Panc1 (cell line): ENCODE data around the gene LINGO3. TPM values are rescaled to one million over a fixed set of nuclear protein-coding genes. Genes with fewer than 3 reads are reported as not detected.

Source experiments
- ATAC-seq: fragments of 200-7000 bp; cut with Tn5 transposase; 2 replicates; pipeline ENCODE4 v1.9.1; 2020; ENCODE audit warnings: mild to moderate bottlenecking, moderate library complexity
- BruUV-seq: library from RNA; stranded (reverse); fragments of 400-500 nt; replicated peaks from 2 replicates; lab custom pipeline; 2021; lab: Mats Ljungman, UMichigan
- CTCF ChIA-PET: fragments of 300-600 bp; sonication (Branson Sonifier 250); formaldehyde crosslinking; loops from one replicate; lab custom pipeline; 2022; ENCODE audit warnings: antibody characterized with exemption; lab: Charles Lee
- POLR2A ChIA-PET: fragments of 300-600 bp; sonication (Branson Sonifier 250); formaldehyde crosslinking; loops from one replicate; lab custom pipeline; 2022; ENCODE audit warnings: antibody characterized with exemption; lab: Charles Lee
- DNase-seq: peaks from one replicate; pipeline ENCODE4 v3.0.0-alpha.2; 2010; ENCODE audit warnings: low read depth, low spot score
- H3K27ac ChIP-seq: 2 replicates; pipeline ENCODE4 v1.5.1; 2011; ENCODE audit warnings: mild to moderate bottlenecking, low read length, inconsistent platforms
- H3K27me3 ChIP-seq: fragments of 200-500 bp; sonication (Bioruptor generic); 2 replicates; pipeline ENCODE4 v1.6.0; 2014; ENCODE audit warnings: low read length, inconsistent platforms; ENCODE audit not compliant: control insufficient read depth, insufficient read depth
- H3K36me3 ChIP-seq: fragments of 200-500 bp; sonication (Bioruptor generic); 2 replicates; pipeline ENCODE4 v1.5.1; 2014; ENCODE audit warnings: inconsistent platforms, mild to moderate bottlenecking, low read length, moderate library complexity; ENCODE audit not compliant: control insufficient read depth, insufficient read depth
- H3K4me1 ChIP-seq: 2 replicates; pipeline ENCODE4 v1.5.1; 2011; ENCODE audit warnings: inconsistent platforms, mild to moderate bottlenecking, low read length, moderate library complexity; ENCODE audit not compliant: control insufficient read depth, insufficient read depth
- H3K4me3 ChIP-seq, 2 experiments: 2 replicates each; pipeline ENCODE4 v1.5.1; 2011 to 2012; ENCODE audit warnings: low read depth in 2 of 2, low read length in 2 of 2, mild to moderate bottlenecking in 2 of 2, inconsistent platforms in 1 of 2, moderate library complexity in 1 of 2
- H3K9me3 ChIP-seq: fragments of 200-500 bp; sonication (Bioruptor generic); 2 replicates; pipeline ENCODE4 v1.5.1; 2014; ENCODE audit warnings: low read depth, mild to moderate bottlenecking, inconsistent platforms, low read length, moderate library complexity; ENCODE audit not compliant: control insufficient read depth, insufficient read depth
- CTCF ChIP-seq: fragments of 450-650 bp; IDR thresholded peaks from 2 replicates; pipeline ENCODE4 v1.5.1; 2017; ENCODE audit warnings: mild to moderate bottlenecking
- POLR2AphosphoS5 ChIP-seq: IDR thresholded peaks from 2 replicates; pipeline ENCODE4 v1.6.1; 2012; ENCODE audit warnings: mild to moderate bottlenecking, low read depth, low read length, moderate library complexity
- SIN3A ChIP-seq: IDR thresholded peaks from 2 replicates; pipeline ENCODE4 v1.6.1; 2012; ENCODE audit warnings: low read depth, mild to moderate bottlenecking, low read length, moderate library complexity, borderline replicate concordance; ENCODE audit not compliant: insufficient read depth
- TCF7L2 ChIP-seq: IDR thresholded peaks from 2 replicates; pipeline ENCODE4 v1.6.1; 2011; ENCODE audit warnings: mild to moderate bottlenecking, low read depth, low read length, inconsistent platforms
- in situ Hi-C: cut with HindIII; loops from 2 replicates; pipeline ENCODE4 v1.10.0; 2016; ENCODE audit warnings: low sequenced_read_pairs, low pct_unique_long_range_greater_than_20kb
- intact Hi-C: fragments of 100-400 bp; cut with micrococcal nuclease; formaldehyde crosslinking; loops from one replicate; pipeline ENCODE4 v1.10.0; 2022; ENCODE audit not compliant: unreplicated experiment
- total RNA-seq: library from RNA; stranded (reverse); gene quantifications from one replicate; pipeline ENCODE4 v1.2.1, GENCODE V29; 2021; ENCODE audit not compliant: unreplicated experiment
- TF ChIP-seq, protein P1 (sequence below), 2 experiments: IDR thresholded peaks; 2 replicates each; pipeline ENCODE4 v1.6.1; 2011 to 2012; ENCODE audit warnings: low read depth in 2 of 2, control low read depth in 1 of 2, low read length in 1 of 2, mild to moderate bottlenecking in 1 of 2, moderate library complexity in 1 of 2; ENCODE audit not compliant: insufficient read depth in 1 of 2

Gene LINGO3
- total RNA-seq, 1 experiment from 2014 or later = 0.13 TPM

- TF ChIP-seq, protein P1, sequence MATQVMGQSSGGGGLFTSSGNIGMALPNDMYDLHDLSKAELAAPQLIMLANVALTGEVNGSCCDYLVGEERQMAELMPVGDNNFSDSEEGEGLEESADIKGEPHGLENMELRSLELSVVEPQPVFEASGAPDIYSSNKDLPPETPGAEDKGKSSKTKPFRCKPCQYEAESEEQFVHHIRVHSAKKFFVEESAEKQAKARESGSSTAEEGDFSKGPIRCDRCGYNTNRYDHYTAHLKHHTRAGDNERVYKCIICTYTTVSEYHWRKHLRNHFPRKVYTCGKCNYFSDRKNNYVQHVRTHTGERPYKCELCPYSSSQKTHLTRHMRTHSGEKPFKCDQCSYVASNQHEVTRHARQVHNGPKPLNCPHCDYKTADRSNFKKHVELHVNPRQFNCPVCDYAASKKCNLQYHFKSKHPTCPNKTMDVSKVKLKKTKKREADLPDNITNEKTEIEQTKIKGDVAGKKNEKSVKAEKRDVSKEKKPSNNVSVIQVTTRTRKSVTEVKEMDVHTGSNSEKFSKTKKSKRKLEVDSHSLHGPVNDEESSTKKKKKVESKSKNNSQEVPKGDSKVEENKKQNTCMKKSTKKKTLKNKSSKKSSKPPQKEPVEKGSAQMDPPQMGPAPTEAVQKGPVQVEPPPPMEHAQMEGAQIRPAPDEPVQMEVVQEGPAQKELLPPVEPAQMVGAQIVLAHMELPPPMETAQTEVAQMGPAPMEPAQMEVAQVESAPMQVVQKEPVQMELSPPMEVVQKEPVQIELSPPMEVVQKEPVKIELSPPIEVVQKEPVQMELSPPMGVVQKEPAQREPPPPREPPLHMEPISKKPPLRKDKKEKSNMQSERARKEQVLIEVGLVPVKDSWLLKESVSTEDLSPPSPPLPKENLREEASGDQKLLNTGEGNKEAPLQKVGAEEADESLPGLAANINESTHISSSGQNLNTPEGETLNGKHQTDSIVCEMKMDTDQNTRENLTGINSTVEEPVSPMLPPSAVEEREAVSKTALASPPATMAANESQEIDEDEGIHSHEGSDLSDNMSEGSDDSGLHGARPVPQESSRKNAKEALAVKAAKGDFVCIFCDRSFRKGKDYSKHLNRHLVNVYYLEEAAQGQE (IDR thresholded peaks at IDR 0.05; ENCODE audit: insufficient read depth in 1 of 2, low read depth in 2 of 2, low read length in 1 of 2) = no peak
- TF ChIP-seq POLR2AphosphoS5 = peak; percentile 85
- TF ChIP-seq SIN3A = peak; percentile 92; the same call in 1 of the 2 replicates
- no peak for DNase-seq
- ATAC-seq = peak; percentile 84
- Histone ChIP-seq H3K27ac (peak within 1 kb of the TSS; percentile 93), H3K36me3 (peaks cover 3% of the 10 kb centered on the region; the same call in 1 of the 2 replicates), H3K9me3 (no peaks in the 10 kb centered on the region), H3K4me1 (peaks cover 14% of the 10 kb centered on the region), H3K27me3 (no peaks in the 10 kb centered on the region), H3K4me3 (peak within 1 kb of the TSS; percentile 85 to 93)
- ChIA-PET CTCF (interaction anchor here (0.6 kb wide), 2 partner anchors 169 to 250 kb away, joined by 6 to 7 read pairs; no protein-coding TSS in a partner anchor), POLR2A (interaction anchor here (0.6 kb wide), 1 partner anchor 13 kb away, joined by 3 read pairs; no protein-coding TSS in a partner anchor)
- intact Hi-C loops = no loop called here
- in situ Hi-C loops = no loop called here
- BruUV-seq = no TSS peak
These were observed 20.6 kb upstream of the LINGO3 start, which contains the start of the genes LSM7 and SPPL2B for GRCh38 chr19:2328401-2329148. Gene LSM7, minus strand, starts transcription at chr19:2328586. Its CDS starts 20 bp downstream, at chr19:2328566. Gene SPPL2B, plus strand, starts transcription at chr19:2328684. Its CDS starts 26 bp downstream, at chr19:2328710.

DNA sequence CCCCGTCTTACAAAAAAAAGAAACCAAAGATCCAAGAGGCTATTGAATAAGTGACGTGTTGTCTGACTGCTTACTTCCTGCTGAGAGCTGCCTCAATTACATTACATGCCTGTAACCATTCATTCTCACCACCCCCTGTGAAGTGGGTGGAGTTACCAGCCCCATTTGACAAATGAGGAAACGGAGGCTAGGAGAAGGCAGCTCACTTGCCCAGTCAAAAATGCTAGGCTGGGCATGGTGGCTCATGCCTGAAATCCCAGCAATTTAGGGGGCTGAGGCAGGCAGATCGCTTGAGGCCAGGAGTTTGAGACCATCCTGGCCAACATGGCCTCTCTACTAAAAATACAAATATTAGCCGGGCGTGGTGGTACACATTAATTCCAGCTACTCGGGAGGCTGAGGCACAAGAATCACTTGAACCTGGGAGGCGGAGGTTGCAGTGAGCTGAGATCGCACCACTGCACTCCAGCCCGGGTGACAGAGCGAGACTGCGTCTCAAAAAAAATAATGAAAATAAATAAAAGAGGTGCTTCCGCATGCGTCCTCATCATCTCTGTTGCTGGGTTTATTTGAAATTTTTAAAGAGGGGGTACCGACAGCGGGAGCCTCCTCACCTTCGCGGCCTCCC is 19.9 kb upstream of the LINGO3 start:
- DNase-seq (no peak), ATAC-seq (peak; percentile 37; the same call in 1 of the 2 replicates)
- Histone ChIP-seq H3K36me3 (peaks cover 3% of the 10 kb centered on the region; the same call in 1 of the 2 replicates), H3K27me3 (no peaks in the 10 kb centered on the region), H3K9me3 (no peaks in the 10 kb centered on the region), H3K4me3 (peak overlapping the region; percentile 85 to 93), H3K27ac (peak overlapping the region; percentile 93), H3K4me1 (peaks cover 14% of the 10 kb centered on the region)
- TSS peak; percentile 87 for BruUV-seq
- intact Hi-C loops (no loop called here), in situ Hi-C loops (no loop called here)
- no peak for TF ChIP-seq CTCF
- no peak for TF ChIP-seq SIN3A
- no peak for TF ChIP-seq POLR2AphosphoS5
- TF ChIP-seq TCF7L2 = no peak
- TF ChIP-seq, protein P1 (IDR thresholded peaks at IDR 0.05; ENCODE audit: insufficient read depth in 1 of 2, low read depth in 2 of 2, low read length in 1 of 2) = no peak
- ChIA-PET CTCF (interaction anchor here (0.6 kb wide), 1 partner anchor 251 kb away, joined by 7 read pairs; no protein-coding TSS in a partner anchor), POLR2A (interaction anchor here (0.6 kb wide), 2 partner anchors 12 to 214 kb away, joined by 3 to 4 read pairs; no protein-coding TSS in a partner anchor)
